Endothelial cell of umbilical vein (primary cell): ENCODE data around the gene RDM1. TPM values are rescaled to one million over a fixed set of nuclear protein-coding genes. Genes with fewer than 3 reads are reported as not detected.

Experiments
- BruUV-seq: library from RNA; stranded (reverse); fragments of 400-500 nt; replicated peaks from 2 replicates; lab custom pipeline; 2021; lab: Mats Ljungman, UMichigan
- CTCF ChIA-PET: fragments of 300-600, 350-600 bp; sonication (Branson Sonifier 250); formaldehyde crosslinking; loops from one replicate; lab custom pipeline; 2021; ENCODE audit warnings: antibody characterized with exemption, inconsistent platforms; lab: Charles Lee
- POLR2A ChIA-PET: fragments of 300-600, 350-600 bp; sonication (Branson Sonifier 250); formaldehyde crosslinking; loops from one replicate; lab custom pipeline; 2021; ENCODE audit warnings: antibody characterized with exemption, inconsistent platforms; lab: Charles Lee
- DNase-seq: peaks from one replicate; pipeline ENCODE4 v3.0.0-alpha.2; 2011; ENCODE audit warnings: low read depth, low spot score
- FAIRE-seq: peaks from 2 replicates; lab custom pipeline; 2011; peaks lifted over from hg19 to GRCh38; lab: Jason Lieb, UNC
- H2AFZ ChIP-seq: 2 replicates; pipeline ENCODE4 v1.6.0; 2012; ENCODE audit warnings: low read depth, low read length, control low read depth, inconsistent platforms
- H3K27ac ChIP-seq: 2 replicates; pipeline ENCODE4 v1.5.1; 2011; ENCODE audit warnings: low read depth, mild to moderate bottlenecking, control low read depth, low read length, moderate library complexity; ENCODE audit not compliant: insufficient read depth
- H3K27me3 ChIP-seq, 2 experiments: 2 replicates each; pipeline versions ENCODE4 v1.6.0 to v1.6.1; 2011; ENCODE audit warnings: low read length in 2 of 2, mixed read lengths in 1 of 2; ENCODE audit not compliant: control insufficient read depth in 2 of 2, insufficient read depth in 2 of 2
- H3K36me3 ChIP-seq, 2 experiments: 2 replicates in 1 of 2; 3 replicates in 1 of 2; pipeline ENCODE4 v1.5.1; 2011; ENCODE audit warnings: low read length in 2 of 2, mild to moderate bottlenecking in 1 of 2, moderate library complexity in 1 of 2; ENCODE audit not compliant: control insufficient read depth in 2 of 2, insufficient read depth in 2 of 2; ENCODE audit errors: extremely low read depth in 1 of 2
- H3K4me1 ChIP-seq: 3 replicates; pipeline ENCODE4 v1.5.1; 2011; ENCODE audit warnings: mild to moderate bottlenecking, low read length; ENCODE audit not compliant: control insufficient read depth, insufficient read depth; ENCODE audit errors: extremely low read depth
- H3K4me2 ChIP-seq: 2 replicates; pipeline ENCODE4 v1.6.1; 2011; ENCODE audit warnings: low read length, control low read depth, mixed read lengths; ENCODE audit not compliant: insufficient read depth
- H3K4me3 ChIP-seq, 3 experiments: fragments of 200-600 bp in 1 of 3; sonication (generic), shearing (Covaris generic) in 1 of 3; replicated peaks in 1 of 3; 2 replicates each; pipeline ENCODE4 v1.5.1; 2011 to 2016; ENCODE audit warnings: control low read depth in 3 of 3, low read length in 3 of 3, mild to moderate bottlenecking in 2 of 3, inconsistent platforms in 1 of 3, low read depth in 1 of 3, moderate library complexity in 1 of 3; ENCODE audit not compliant: insufficient read depth in 1 of 3
- H3K79me2 ChIP-seq: 2 replicates; pipeline ENCODE4 v1.6.0; 2012; ENCODE audit warnings: low read length, inconsistent platforms; ENCODE audit not compliant: control insufficient read depth, insufficient read depth
- H3K9ac ChIP-seq: replicated peaks from 2 replicates; pipeline ENCODE3; 2011; ENCODE audit warnings: low read length, control low read depth; ENCODE audit not compliant: insufficient read depth; ENCODE audit errors: extremely low read depth
- H3K9me1 ChIP-seq: replicated peaks from 3 replicates; pipeline ENCODE4 v1.6.0; 2011; ENCODE audit warnings: mild to moderate bottlenecking, low read length; ENCODE audit not compliant: control insufficient read depth, insufficient read depth; ENCODE audit errors: extremely low read depth
- H3K9me3 ChIP-seq: replicated peaks from 2 replicates; pipeline ENCODE4 v1.5.1; 2012; ENCODE audit warnings: low read length, inconsistent platforms; ENCODE audit not compliant: control insufficient read depth, insufficient read depth
- H4K20me1 ChIP-seq: replicated peaks from 2 replicates; pipeline ENCODE3; 2011; ENCODE audit warnings: mild to moderate bottlenecking, low read length; ENCODE audit not compliant: control insufficient read depth, insufficient read depth; ENCODE audit errors: extremely low read depth
- CTCF ChIP-seq, 2 donors: IDR thresholded peaks; 1 replicate in 1 of 2; 2 replicates in 1 of 2; pipeline ENCODE4 v1.5.1; 2011; ENCODE audit warnings: low read length in 2 of 2, mild to moderate bottlenecking in 2 of 2, moderate library complexity in 2 of 2, control low read depth in 1 of 2, inconsistent platforms in 1 of 2, low read depth in 1 of 2; ENCODE audit not compliant: insufficient read depth in 1 of 2; ENCODE audit errors: extremely low read depth in 1 of 2
- EZH2 ChIP-seq: IDR thresholded peaks from 2 replicates; pipeline ENCODE4 v1.6.1; 2012; ENCODE audit warnings: borderline replicate concordance, low read depth, mild to moderate bottlenecking, moderate library complexity, low read length, inconsistent platforms; ENCODE audit not compliant: severe bottlenecking
- FOS ChIP-seq: IDR thresholded peaks from 2 replicates; pipeline ENCODE4 v1.6.1; 2011; ENCODE audit warnings: mild to moderate bottlenecking, low read length, moderate library complexity, borderline replicate concordance; ENCODE audit not compliant: insufficient read depth
- GATA2 ChIP-seq: IDR thresholded peaks from 2 replicates; pipeline ENCODE4 v1.7.0; 2011; ENCODE audit warnings: low read depth, mild to moderate bottlenecking, moderate library complexity, mixed read lengths, low read length; ENCODE audit not compliant: insufficient read length, insufficient read depth
- JUN ChIP-seq: IDR thresholded peaks from 2 replicates; pipeline ENCODE4 v1.6.1; 2011; ENCODE audit warnings: borderline replicate concordance, low read depth; ENCODE audit not compliant: insufficient read length, insufficient read depth
- MAX ChIP-seq: IDR thresholded peaks from 2 replicates; pipeline ENCODE4 v1.6.1; 2011; ENCODE audit not compliant: insufficient read depth, insufficient read length
- MYC ChIP-seq: IDR thresholded peaks from one replicate; pipeline ENCODE4 v1.6.1; 2011; ENCODE audit warnings: mild to moderate bottlenecking, low read depth, low read length
- POLR2A ChIP-seq: IDR thresholded peaks from 2 replicates; pipeline ENCODE4 v1.6.1; 2012; ENCODE audit warnings: low read depth, mild to moderate bottlenecking, control low read depth, low read length
- POLR2AphosphoS5 ChIP-seq: IDR thresholded peaks from 2 replicates; pipeline ENCODE4 v1.6.1; 2012; ENCODE audit warnings: low read depth, mild to moderate bottlenecking, control low read depth, low read length, moderate library complexity; ENCODE audit not compliant: insufficient read depth
- dilution Hi-C: fragments of 300-500 bp; cut with MboI; formaldehyde crosslinking; loops from one replicate; pipeline ENCODE4 v1.15.0; 2019; ENCODE audit warnings: low sequenced_read_pairs; ENCODE audit not compliant: extremely low pct_ligation_motif_present
- intact Hi-C: fragments of 100-400 bp; cut with micrococcal nuclease; formaldehyde crosslinking; loops from one replicate; pipeline ENCODE4 v1.10.0; 2022
- polyA plus RNA-seq, 4 experiments: library from polyadenylated mRNA; depleted of rRNA in 3 of 4; stranded (reverse) in 3 of 4; unstranded in 1 of 4; fragments of >200 nt; gene quantifications; 2 replicates each; pipeline versions ENCODE4 v1.2.1 to v1.2.3, GENCODE V29; 2011 to 2012; ENCODE audit warnings: missing spikeins in 1 of 4
- total RNA-seq: library from RNA; stranded (reverse); gene quantifications from 2 replicates; pipeline ENCODE4 v1.2.3, GENCODE V29; 2021

Gene RDM1
- total and polyA plus RNA-seq, 2 donors (not counting 3 experiments of a cell fraction or from before 2014, with no cell fraction given) = 0.12 to 0.46 TPM

- Histone ChIP-seq H4K20me1 (no peaks in the 10 kb centered on the region), H3K9ac (no peak within 1 kb of the TSS), H3K36me3 (no peaks in the 10 kb centered on the region), H3K9me1 (no peaks in the 10 kb centered on the region), H3K4me2 (no peak within 1 kb of the TSS), H3K27ac (no peak within 1 kb of the TSS), H3K27me3 (peaks cover 0 to 2% of the 10 kb centered on the region in 2 experiments), H2AFZ (no peak within 1 kb of the TSS), H3K4me3 (no peak within 1 kb of the TSS), H3K79me2 (no peaks in the 10 kb centered on the region), H3K4me1 (no peaks in the 10 kb centered on the region), H3K9me3 (no peaks in the 10 kb centered on the region)
- TF ChIP-seq POLR2AphosphoS5 = no peak
- no peak for TF ChIP-seq EZH2
- TF ChIP-seq CTCF (IDR thresholded peaks at IDR 0.05; ENCODE audit: extremely low read depth in 1 of 2, insufficient read depth in 1 of 2, low read depth in 1 of 2, low read length in 2 of 2) = no peak
- TF ChIP-seq MAX = no peak
- TF ChIP-seq FOS = no peak
- TF ChIP-seq POLR2A = no peak
- TF ChIP-seq MYC = no peak
- TF ChIP-seq GATA2 = no peak
- TF ChIP-seq JUN = no peak
- no TSS peak for BruUV-seq
- POLR2A ChIA-PET = no interaction called here
- CTCF ChIA-PET = interaction anchor here (0.6 to 1.5 kb wide), 3 partner anchors 11 to 540 kb away, joined by 3 to 5 read pairs (median 4); no protein-coding TSS in a partner anchor
- DNase-seq (no peak), FAIRE-seq (no peak)
- intact Hi-C loops (loop anchor here (10.0 kb wide), 1 partner anchor 99 kb away; no protein-coding TSS in a partner anchor), dilution Hi-C loops (no loop called here)
These were observed 13.0 kb upstream of the RDM1 start, which contains the start of gene LYZL6 for GRCh38 chr17:35943537-35943936. TSS of gene LYZL6 (minus strand) at chr17:35943713. CDS start at chr17:35939356, 4,357 bp downstream.
